Neural crest cell (in vitro differentiated cells): ENCODE data around the gene ARHGEF12. TPM values are rescaled to one million over a fixed set of nuclear protein-coding genes. Genes with fewer than 3 reads are reported as not detected.

Experiments
- DNase-seq: peaks from one replicate; pipeline ENCODE4 v3.0.0; 2021; ENCODE audit warnings: low read depth, mixed read lengths, low spot score
- H3K27ac Mint-ChIP-seq: one replicate; pipeline ENCODE4 v1.8.0; 2021; ENCODE audit warnings: mild to moderate bottlenecking, mixed read lengths; ENCODE audit not compliant: unreplicated experiment
- H3K27me3 Mint-ChIP-seq: 2 replicates; pipeline ENCODE4 v1.8.0; 2021; ENCODE audit warnings: low read depth, mild to moderate bottlenecking, mixed read lengths
- H3K36me3 Mint-ChIP-seq: 2 replicates; pipeline ENCODE4 v1.8.0; 2021; ENCODE audit warnings: low read depth, mild to moderate bottlenecking, mixed read lengths
- H3K4me1 Mint-ChIP-seq: 2 replicates; pipeline ENCODE4 v1.8.0; 2021; ENCODE audit warnings: mixed read lengths
- H3K4me3 Mint-ChIP-seq: one replicate; pipeline ENCODE4 v1.8.0; 2021; ENCODE audit warnings: mild to moderate bottlenecking, mixed read lengths
- H3K9me3 Mint-ChIP-seq: 2 replicates; pipeline ENCODE4 v1.8.0; 2021; ENCODE audit warnings: mixed read lengths
- total RNA-seq: library from RNA; stranded (reverse); gene quantifications from 2 replicates; pipeline ENCODE4 v1.2.1, GENCODE V29; 2021
- TF ChIP-seq, protein P1 (sequence below): fragments of 200-600 bp; sonication (generic); conservative IDR thresholded peaks from 2 replicates; pipeline ENCODE4 v1.5.0; 2021; ENCODE audit warnings: antibody characterized with exemption, mild to moderate bottlenecking

Gene ARHGEF12
- total RNA-seq, 1 donor from 2014 or later = 66.2 TPM

DNA sequence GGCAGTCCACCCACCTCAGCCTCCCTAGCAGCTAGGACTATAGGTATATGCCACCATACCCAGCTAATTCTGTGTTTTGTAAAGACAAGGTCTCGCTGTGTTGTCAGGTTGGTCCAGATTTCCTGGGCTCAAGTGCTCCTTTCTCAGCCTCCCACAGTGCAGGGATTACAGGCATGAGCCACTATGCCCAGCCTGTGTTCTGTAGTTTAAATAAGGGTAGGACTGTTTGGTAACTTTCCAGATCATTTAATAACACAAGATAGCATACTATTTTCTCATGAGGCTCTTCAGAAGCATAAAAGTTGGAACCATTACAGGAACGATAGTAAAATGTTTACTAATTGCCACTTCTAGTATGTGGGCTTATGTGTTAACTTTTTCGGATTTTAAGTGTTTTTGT lies 137.3 kb downstream of the ARHGEF12 start:
- H3K27ac Mint-ChIP-seq = no peak overlapping the region
- DNase-seq = no peak
- no peak overlapping the region for H3K4me3 Mint-ChIP-seq
- TF ChIP-seq, protein P1, sequence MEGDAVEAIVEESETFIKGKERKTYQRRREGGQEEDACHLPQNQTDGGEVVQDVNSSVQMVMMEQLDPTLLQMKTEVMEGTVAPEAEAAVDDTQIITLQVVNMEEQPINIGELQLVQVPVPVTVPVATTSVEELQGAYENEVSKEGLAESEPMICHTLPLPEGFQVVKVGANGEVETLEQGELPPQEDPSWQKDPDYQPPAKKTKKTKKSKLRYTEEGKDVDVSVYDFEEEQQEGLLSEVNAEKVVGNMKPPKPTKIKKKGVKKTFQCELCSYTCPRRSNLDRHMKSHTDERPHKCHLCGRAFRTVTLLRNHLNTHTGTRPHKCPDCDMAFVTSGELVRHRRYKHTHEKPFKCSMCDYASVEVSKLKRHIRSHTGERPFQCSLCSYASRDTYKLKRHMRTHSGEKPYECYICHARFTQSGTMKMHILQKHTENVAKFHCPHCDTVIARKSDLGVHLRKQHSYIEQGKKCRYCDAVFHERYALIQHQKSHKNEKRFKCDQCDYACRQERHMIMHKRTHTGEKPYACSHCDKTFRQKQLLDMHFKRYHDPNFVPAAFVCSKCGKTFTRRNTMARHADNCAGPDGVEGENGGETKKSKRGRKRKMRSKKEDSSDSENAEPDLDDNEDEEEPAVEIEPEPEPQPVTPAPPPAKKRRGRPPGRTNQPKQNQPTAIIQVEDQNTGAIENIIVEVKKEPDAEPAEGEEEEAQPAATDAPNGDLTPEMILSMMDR = no peak
- no peaks in the 10 kb centered on the region for H3K9me3 Mint-ChIP-seq
- H3K36me3 Mint-ChIP-seq = peaks cover 15% of the 10 kb centered on the region
- no peaks in the 10 kb centered on the region for H3K4me1 Mint-ChIP-seq
- no peaks in the 10 kb centered on the region for H3K27me3 Mint-ChIP-seq

DNA sequence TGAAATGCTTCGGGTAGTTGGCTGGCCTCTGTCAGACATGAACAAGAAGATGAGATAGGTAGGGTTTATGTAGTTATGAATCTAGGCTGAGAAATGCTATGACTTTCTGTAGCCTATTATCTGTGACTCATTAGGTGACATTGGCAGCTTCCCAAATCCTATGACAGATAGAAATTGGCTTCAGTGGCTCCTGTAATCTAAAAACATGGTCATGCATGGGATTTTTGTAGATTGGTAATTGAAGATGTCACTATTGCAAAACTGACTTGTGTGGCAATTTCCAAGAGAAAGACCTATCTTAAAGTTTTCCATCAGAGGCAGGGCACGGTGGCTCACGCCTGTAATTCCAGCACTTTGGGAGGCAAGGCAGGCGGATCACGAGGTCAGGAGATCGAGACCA lies 145.9 kb downstream of the ARHGEF12 start:
- TF ChIP-seq, protein P1 = no peak
- Mint-ChIP-seq H3K27me3 (no peaks in the 10 kb centered on the region), H3K27ac (no peak overlapping the region), H3K4me1 (peaks cover 2% of the 10 kb centered on the region), H3K9me3 (no peaks in the 10 kb centered on the region), H3K36me3 (peaks cover 24% of the 10 kb centered on the region), H3K4me3 (no peak overlapping the region)
- no peak for DNase-seq

DNA sequence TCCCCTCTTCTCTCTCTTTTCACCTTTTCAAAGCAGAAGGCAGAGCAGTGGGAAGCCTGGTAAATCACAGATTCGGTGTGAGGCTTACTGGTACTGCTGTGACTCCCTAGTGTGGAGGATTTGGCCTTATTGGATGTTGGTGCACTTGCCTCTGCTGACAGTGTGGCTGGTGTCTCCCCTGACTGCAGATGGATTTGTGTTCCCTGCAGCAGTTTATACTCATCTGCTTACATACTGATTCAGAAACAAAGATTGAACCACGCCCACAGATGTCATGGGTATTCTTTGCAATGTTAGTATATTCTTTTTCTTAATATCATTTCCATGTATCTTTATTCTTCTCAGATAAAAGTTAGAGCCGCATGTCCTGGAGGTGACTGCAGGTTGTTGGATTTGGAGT lies 148.5 kb downstream of the ARHGEF12 start:
- TF ChIP-seq, protein P1 = no peak
- H3K36me3 Mint-ChIP-seq = peaks cover 24% of the 10 kb centered on the region
- H3K27me3 Mint-ChIP-seq = no peaks in the 10 kb centered on the region
- no peak overlapping the region for H3K27ac Mint-ChIP-seq
- no peaks in the 10 kb centered on the region for H3K9me3 Mint-ChIP-seq
- no peak overlapping the region for H3K4me3 Mint-ChIP-seq
- H3K4me1 Mint-ChIP-seq = peaks cover 6% of the 10 kb centered on the region
- no peak for DNase-seq

DNA sequence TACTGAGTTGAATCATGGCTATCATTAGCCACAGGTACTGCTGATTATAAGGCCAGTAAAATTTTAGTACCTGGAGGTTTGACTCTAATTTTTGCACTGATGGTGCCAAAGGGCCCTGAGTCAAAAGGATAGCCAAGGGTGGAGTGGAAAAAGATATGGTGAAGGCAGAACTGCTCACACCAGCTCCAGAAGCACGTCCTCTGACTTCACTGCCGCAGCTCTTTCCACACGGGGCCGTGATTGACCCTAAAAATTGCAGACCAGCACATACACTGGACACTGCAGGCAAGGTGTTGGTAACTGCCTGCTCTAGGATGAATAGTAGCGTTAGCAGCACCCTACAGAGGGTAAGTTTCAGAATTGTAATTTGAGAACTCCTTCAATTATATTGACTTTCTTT lies 149.9 kb downstream of the ARHGEF12 start:
- TF ChIP-seq, protein P1 = no peak
- Mint-ChIP-seq H3K9me3 (no peaks in the 10 kb centered on the region), H3K27me3 (no peaks in the 10 kb centered on the region), H3K4me1 (peaks cover 6% of the 10 kb centered on the region), H3K4me3 (no peak overlapping the region), H3K27ac (no peak overlapping the region), H3K36me3 (peaks cover 13% of the 10 kb centered on the region)
- DNase-seq = no peak

DNA sequence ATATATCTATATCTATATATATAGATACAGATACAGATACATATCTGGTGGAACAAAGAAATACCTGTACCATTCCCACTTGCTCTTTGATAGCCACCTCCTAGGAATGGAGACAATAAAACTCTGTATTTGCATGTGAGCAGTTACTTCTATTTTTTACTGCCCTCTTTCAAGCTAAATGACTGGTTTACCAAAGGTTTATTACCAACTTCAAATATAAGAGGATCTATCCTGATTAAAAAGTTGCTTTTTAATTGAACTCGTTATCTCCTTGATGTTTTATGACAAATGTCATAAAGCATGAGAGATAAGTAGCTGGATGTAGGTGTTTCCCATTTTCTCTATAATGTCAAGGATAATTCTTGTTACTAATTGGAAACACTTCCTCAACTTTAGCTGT lies 153.6 kb downstream of the ARHGEF12 start:
- TF ChIP-seq, protein P1 = no peak
- Mint-ChIP-seq H3K27ac (no peak overlapping the region), H3K4me1 (peaks cover 6% of the 10 kb centered on the region)

DNA sequence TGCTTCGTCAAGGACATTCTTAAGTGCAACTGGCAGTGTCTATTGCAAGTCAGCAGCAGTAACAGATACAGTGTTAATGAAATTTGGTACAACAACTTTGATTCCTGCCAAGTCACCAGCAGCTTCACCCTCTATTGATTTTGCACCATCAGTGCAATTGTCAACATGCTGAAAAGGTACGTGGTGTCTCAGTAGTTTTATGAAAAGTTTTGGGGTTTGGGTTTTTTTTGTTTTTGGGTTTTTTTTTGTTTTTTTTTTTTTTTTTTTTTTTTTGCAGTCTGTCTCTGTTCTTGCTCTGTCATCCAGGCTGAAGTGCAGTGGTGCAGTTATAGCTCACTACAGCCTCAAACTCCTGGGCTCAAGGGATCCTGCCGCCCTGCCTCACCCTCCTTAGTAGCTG lies 156.3 kb downstream of the ARHGEF12 start:
- Mint-ChIP-seq H3K27me3 (no peaks in the 10 kb centered on the region), H3K27ac (no peak overlapping the region), H3K9me3 (no peaks in the 10 kb centered on the region), H3K36me3 (no peaks in the 10 kb centered on the region), H3K4me3 (no peak overlapping the region), H3K4me1 (peaks cover under 1% of the 10 kb centered on the region)
- DNase-seq = no peak
- TF ChIP-seq, protein P1 = no peak

More for the DNA sequence above, 153.6 kb downstream of the ARHGEF12 start:
- H3K9me3 Mint-ChIP-seq = no peaks in the 10 kb centered on the region
- H3K4me3 Mint-ChIP-seq = no peak overlapping the region
- DNase-seq = no peak
- no peaks in the 10 kb centered on the region for H3K27me3 Mint-ChIP-seq
- H3K36me3 Mint-ChIP-seq = peaks cover 3% of the 10 kb centered on the region
